Esophagus muscularis mucosa (tissue), 4 donors: ENCODE results near the gene MED25.

Experiments
- EP300 ChIP-seq: sonication (generic); formaldehyde crosslinking; IDR thresholded peaks from one replicate; pipeline ENCODE4 v1.6.1; 2017; ENCODE audit warnings: antibody characterized with exemption
- POLR2AphosphoS5 ChIP-seq, 2 donors: sonication (generic); formaldehyde crosslinking; IDR thresholded peaks; one replicate each; pipeline ENCODE4 v1.6.1; 2017; ENCODE audit warnings: antibody characterized with exemption in 2 of 2
- TF ChIP-seq, protein P1 (sequence below), 3 experiments: fragments of 200-600 bp in 2 of 3; fragments of 450-650 bp in 1 of 3; sonication (generic) in 2 of 3; IDR thresholded peaks; one replicate each; pipeline ENCODE4 v1.5.1; 2017 to 2019; ENCODE audit warnings: antibody characterized with exemption in 3 of 3, mild to moderate bottlenecking in 2 of 3, moderate library complexity in 1 of 3

DNA sequence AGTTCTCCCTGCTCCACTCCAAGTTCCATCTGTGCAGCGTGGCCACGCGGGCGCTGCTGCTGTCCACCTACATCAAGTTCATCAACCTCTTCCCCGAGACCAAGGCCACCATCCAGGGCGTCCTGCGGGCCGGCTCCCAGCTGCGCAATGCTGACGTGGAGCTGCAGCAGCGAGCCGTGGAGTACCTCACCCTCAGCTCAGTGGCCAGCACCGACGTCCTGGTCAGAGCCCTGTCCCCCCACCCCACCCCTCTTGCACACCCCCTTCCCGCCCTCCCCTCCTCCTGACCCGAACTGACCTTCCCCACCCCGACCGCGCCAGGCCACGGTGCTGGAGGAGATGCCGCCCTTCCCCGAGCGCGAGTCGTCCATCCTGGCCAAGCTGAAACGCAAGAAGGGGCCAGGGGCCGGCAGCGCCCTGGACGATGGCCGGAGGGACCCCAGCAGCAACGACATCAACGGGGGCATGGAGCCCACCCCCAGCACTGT, 16.6 kb upstream of the MED25 start:
- TF ChIP-seq POLR2AphosphoS5 (IDR thresholded peaks at IDR 0.05) (no peak), EP300 (no peak)
- TF ChIP-seq, protein P1, sequence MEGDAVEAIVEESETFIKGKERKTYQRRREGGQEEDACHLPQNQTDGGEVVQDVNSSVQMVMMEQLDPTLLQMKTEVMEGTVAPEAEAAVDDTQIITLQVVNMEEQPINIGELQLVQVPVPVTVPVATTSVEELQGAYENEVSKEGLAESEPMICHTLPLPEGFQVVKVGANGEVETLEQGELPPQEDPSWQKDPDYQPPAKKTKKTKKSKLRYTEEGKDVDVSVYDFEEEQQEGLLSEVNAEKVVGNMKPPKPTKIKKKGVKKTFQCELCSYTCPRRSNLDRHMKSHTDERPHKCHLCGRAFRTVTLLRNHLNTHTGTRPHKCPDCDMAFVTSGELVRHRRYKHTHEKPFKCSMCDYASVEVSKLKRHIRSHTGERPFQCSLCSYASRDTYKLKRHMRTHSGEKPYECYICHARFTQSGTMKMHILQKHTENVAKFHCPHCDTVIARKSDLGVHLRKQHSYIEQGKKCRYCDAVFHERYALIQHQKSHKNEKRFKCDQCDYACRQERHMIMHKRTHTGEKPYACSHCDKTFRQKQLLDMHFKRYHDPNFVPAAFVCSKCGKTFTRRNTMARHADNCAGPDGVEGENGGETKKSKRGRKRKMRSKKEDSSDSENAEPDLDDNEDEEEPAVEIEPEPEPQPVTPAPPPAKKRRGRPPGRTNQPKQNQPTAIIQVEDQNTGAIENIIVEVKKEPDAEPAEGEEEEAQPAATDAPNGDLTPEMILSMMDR (IDR thresholded peaks at IDR 0.05) = no peak
